ENCODE results near the gene CNTNAP5.

GRCh38 chr2:124668161-124668560, 643.1 kb downstream of the CNTNAP5 start:
- TF ChIP-seq CTCF (IDR thresholded peaks at IDR 0.05) (no peak), ZFX (IDR thresholded peaks at IDR 0.05; ENCODE audit: borderline replicate concordance) (no peak)
